Measurements from ENCODE around the gene ATP4A. TPM values are rescaled to one million over a fixed set of nuclear protein-coding genes. Genes with fewer than 3 reads are reported as not detected.

Gene ATP4A
- polyA plus RNA-seq, 1 donor from 2014 or later: not detected

- no peaks in the 10 kb centered on the region for H3K9me3 ChIP-seq (ENCODE audit: low read length)
- H3K79me2 ChIP-seq (replicated peaks; ENCODE audit: insufficient read depth, low read length): no peaks in the 10 kb centered on the region
- H3F3A ChIP-seq (ENCODE audit: insufficient read depth, low read length, poor library complexity, severe bottlenecking): no peaks in the 10 kb centered on the region
- no peaks in the 10 kb centered on the region for H3K36me3 ChIP-seq (ENCODE audit: insufficient read depth, low read length)
- no peaks in the 10 kb centered on the region for H3K9me2 ChIP-seq (ENCODE audit: insufficient read depth, low read length)
- no peak overlapping the region for H3K9ac ChIP-seq (ENCODE audit: low read length)
- peaks cover 30% of the 10 kb centered on the region for H3K27me3 ChIP-seq (ENCODE audit: insufficient read depth, low read depth, low read length)
- no peak overlapping the region for H3K27ac ChIP-seq (ENCODE audit: low read length)
- no peak overlapping the region for H3K4me3 ChIP-seq (ENCODE audit: low read length)
- no peaks in the 10 kb centered on the region for H4K20me1 ChIP-seq (ENCODE audit: insufficient read depth)
- no peak overlapping the region for H3K4me2 ChIP-seq (ENCODE audit: low read length)
- H2AFZ ChIP-seq (ENCODE audit: low read depth, low read length): no peak overlapping the region
- TF ChIP-seq MXI1 (conservative IDR thresholded peaks at IDR 0.05; ENCODE audit: poor library complexity, severe bottlenecking): no peak
- TF ChIP-seq CTCF (IDR thresholded peaks at IDR 0.05; ENCODE audit: poor library complexity, severe bottlenecking): no peak
- no peak for TF ChIP-seq EP300 (conservative IDR thresholded peaks at IDR 0.05; ENCODE audit: poor library complexity, severe bottlenecking)
- TF ChIP-seq REST (IDR thresholded peaks at IDR 0.05; ENCODE audit: borderline replicate concordance): no peak
- TF ChIP-seq TAF1 (IDR thresholded peaks at IDR 0.05; ENCODE audit: low read depth): no peak
- no peak for TF ChIP-seq POLR2AphosphoS5 (IDR thresholded peaks at IDR 0.05)
- TF ChIP-seq RAD21 (conservative IDR thresholded peaks at IDR 0.05): no peak
Observed at GRCh38 chr19:35560677-35561076, 2.8 kb downstream of the ATP4A start.

DNA sequence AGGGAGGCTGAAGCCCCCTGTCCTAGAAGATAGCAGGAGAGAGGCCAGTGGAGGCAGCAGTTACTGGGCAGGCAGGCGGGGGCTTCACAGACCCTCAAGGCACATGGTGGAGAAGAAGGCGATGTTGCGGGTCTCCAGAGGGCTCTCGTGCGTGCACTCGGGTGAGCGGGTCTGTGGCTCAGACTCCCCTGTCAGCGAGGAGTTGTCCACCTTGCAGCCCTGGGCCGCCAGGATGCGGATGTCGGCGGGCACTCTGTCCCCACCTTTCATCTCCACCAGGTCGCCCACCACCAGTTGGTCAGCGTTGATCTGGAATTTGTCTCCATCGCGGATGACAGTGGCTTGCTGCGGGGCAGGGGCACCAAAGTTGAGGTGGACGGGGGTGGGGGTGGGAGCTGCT, 3.2 kb downstream of the ATP4A start:
- H3K27me3 ChIP-seq (ENCODE audit: insufficient read depth, low read depth, low read length): peaks cover 30% of the 10 kb centered on the region
- no peak overlapping the region for H3K4me2 ChIP-seq (ENCODE audit: low read length)
- H4K20me1 ChIP-seq (ENCODE audit: insufficient read depth): no peaks in the 10 kb centered on the region
- H3K9ac ChIP-seq (ENCODE audit: low read length): no peak overlapping the region
- H3K36me3 ChIP-seq (ENCODE audit: insufficient read depth, low read length): no peaks in the 10 kb centered on the region
- no peak for TF ChIP-seq CTCF (IDR thresholded peaks at IDR 0.05; ENCODE audit: poor library complexity, severe bottlenecking)
- no peak for TF ChIP-seq EZH2 (IDR thresholded peaks at IDR 0.05; ENCODE audit: borderline replicate concordance, insufficient read depth, low read length, poor library complexity, severe bottlenecking)
- TF ChIP-seq RAD21 (conservative IDR thresholded peaks at IDR 0.05): no peak
- TF ChIP-seq SMC3 (conservative IDR thresholded peaks at IDR 0.05; ENCODE audit: poor library complexity): no peak
- TF ChIP-seq REST (IDR thresholded peaks at IDR 0.05; ENCODE audit: borderline replicate concordance): no peak
- TF ChIP-seq POLR2AphosphoS5 (IDR thresholded peaks at IDR 0.05): no peak
- TF ChIP-seq MXI1 (conservative IDR thresholded peaks at IDR 0.05; ENCODE audit: poor library complexity, severe bottlenecking): no peak
- no peak for TF ChIP-seq TAF1 (IDR thresholded peaks at IDR 0.05; ENCODE audit: low read depth)
- TF ChIP-seq EP300 (conservative IDR thresholded peaks at IDR 0.05; ENCODE audit: poor library complexity, severe bottlenecking): no peak
- no peaks in the 10 kb centered on the region for H3K79me2 ChIP-seq (replicated peaks; ENCODE audit: insufficient read depth, low read length)
- no peaks in the 10 kb centered on the region for H3K9me3 ChIP-seq (ENCODE audit: low read length)
- H3K9me2 ChIP-seq (ENCODE audit: insufficient read depth, low read length): no peaks in the 10 kb centered on the region
- no peak overlapping the region for H2AFZ ChIP-seq (ENCODE audit: low read depth, low read length)
- no peak overlapping the region for H3K4me3 ChIP-seq (ENCODE audit: low read length)
- H3F3A ChIP-seq (ENCODE audit: insufficient read depth, low read length, poor library complexity, severe bottlenecking): no peaks in the 10 kb centered on the region
- no peak overlapping the region for H3K27ac ChIP-seq (ENCODE audit: low read length)
